HG03175 (cell line): Measurements from ENCODE around the gene CCKAR.
"Not testable (repeated sequence)": the region's sequence is repeated elsewhere in the genome, so short reads cannot be mapped to it uniquely, and the experiment has no call there.

Experiments
- ATAC-seq: cut with Tn5 transposase; IDR thresholded peaks from one replicate; pipeline ENCODE4 v1.9.1; 2021; ENCODE audit warnings: mild to moderate bottlenecking, moderate library complexity; ENCODE audit not compliant: unreplicated experiment

Gene CCKAR

GRCh38 chr4:26490111-26490959 lies at the start of gene CCKAR:
CCKAR (minus strand) TSS chr4:26490484; CDS start chr4:26490267, 217 bp downstream.
- no peak for ATAC-seq

- ATAC-seq: no peak
These were observed 43.4 kb upstream of the CCKAR start for GRCh38 chr4:26533685-26534084.

- ATAC-seq: no peak
These were observed 41.3 kb upstream of the CCKAR start for GRCh38 chr4:26531491-26532116.

- no peak for ATAC-seq
These were observed 39.8 kb upstream of the CCKAR start for GRCh38 chr4:26530099-26530498.

- no peak for ATAC-seq
These were observed 39.2 kb upstream of the CCKAR start for GRCh38 chr4:26529479-26529878.

GRCh38 chr4:26525771-26526150 lies 35.5 kb upstream of the CCKAR start:
- no peak for ATAC-seq

- no peak for ATAC-seq
These were observed 35.0 kb upstream of the CCKAR start for GRCh38 chr4:26525136-26525770.

- no peak for ATAC-seq
These were observed 33.7 kb upstream of the CCKAR start for GRCh38 chr4:26524011-26524410.

- ATAC-seq: no peak
These were observed 32.2 kb upstream of the CCKAR start for GRCh38 chr4:26522478-26522877.

GRCh38 chr4:26520728-26521450 lies 30.6 kb upstream of the CCKAR start:
- ATAC-seq: no peak

GRCh38 chr4:26515936-26516335 lies 25.7 kb upstream of the CCKAR start:
- ATAC-seq: no peak

GRCh38 chr4:26510334-26510964 lies 20.2 kb upstream of the CCKAR start:
- no peak for ATAC-seq

- ATAC-seq: no peak
These were observed 19.5 kb upstream of the CCKAR start for GRCh38 chr4:26509681-26510333.

- no peak for ATAC-seq
These were observed 17.0 kb upstream of the CCKAR start for GRCh38 chr4:26507286-26507685.

- ATAC-seq: no peak
These were observed 13.6 kb upstream of the CCKAR start for GRCh38 chr4:26503844-26504243.

GRCh38 chr4:26503427-26503826 lies 13.1 kb upstream of the CCKAR start:
- ATAC-seq: no peak

- not testable (repeated sequence) for ATAC-seq
These were observed 10.3 kb upstream of the CCKAR start for GRCh38 chr4:26500565-26500999.

- no peak for ATAC-seq
These were observed 6.0 kb upstream of the CCKAR start for GRCh38 chr4:26496207-26496783.

- ATAC-seq: no peak
These were observed 3.2 kb upstream of the CCKAR start for GRCh38 chr4:26493461-26493860.
